ENCODE measurements around the gene ACTRT3. TPM values are rescaled to one million over a fixed set of nuclear protein-coding genes. Genes with fewer than 3 reads are reported as not detected.

The ACTRT3 gene
- total and polyA plus RNA-seq, 12 donors, result 0.15 to 1.1 (median 0.50) TPM

DNA sequence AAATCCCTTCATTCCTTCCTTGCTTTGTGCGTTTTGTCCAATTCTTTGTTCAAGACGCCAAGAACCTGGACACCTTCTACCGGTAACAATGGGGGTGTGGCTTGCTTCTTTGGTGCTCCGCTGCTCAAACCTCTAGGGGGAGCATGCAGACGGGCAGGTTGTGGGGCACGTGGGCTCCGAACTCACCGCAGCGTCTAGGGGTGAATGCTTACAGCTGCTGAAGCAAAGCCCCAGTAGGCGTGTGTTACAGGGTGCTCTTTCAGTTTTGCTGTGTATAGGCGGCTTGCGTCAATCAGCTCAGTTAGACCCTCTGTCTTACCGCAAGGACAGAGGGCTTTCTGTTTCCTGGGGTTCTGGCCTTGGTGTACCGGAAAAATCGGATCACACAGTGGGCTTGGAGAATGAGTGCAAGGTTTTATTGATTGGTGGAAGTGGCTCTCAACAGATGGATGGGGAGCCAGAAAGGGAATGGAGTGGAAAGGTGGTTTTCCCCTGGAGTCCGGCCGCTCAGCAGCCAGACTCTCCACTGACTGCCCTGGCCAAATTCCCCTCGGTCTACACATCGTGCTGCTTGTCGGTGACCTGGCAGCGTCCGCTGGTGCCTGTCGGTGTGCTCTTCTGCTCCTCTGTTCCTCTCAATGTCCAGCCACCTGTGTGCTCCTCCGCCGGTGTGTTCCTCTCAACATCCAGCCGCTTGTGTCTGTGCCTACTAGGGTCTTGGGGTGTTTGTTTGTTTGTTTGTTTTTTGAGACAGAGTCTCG, 44.6 kb upstream of the ACTRT3 start:
- Histone ChIP-seq H3K4me1 (peaks cover 0 to 29% (median 12%) of the 10 kb centered on the region in 9 donors), H3K4me3 (peak overlapping the region in 9 of 10 donors; percentile 8 to 77 (median 66)), H3K36me3 (no peaks in the 10 kb centered on the region), H3K27ac (no peak overlapping the region), H3K27me3 (no peaks in the 10 kb centered on the region), H3K9me3 (peaks cover 0 to 17% (median 4%) of the 10 kb centered on the region in 11 donors)
- TF ChIP-seq, protein P1, sequence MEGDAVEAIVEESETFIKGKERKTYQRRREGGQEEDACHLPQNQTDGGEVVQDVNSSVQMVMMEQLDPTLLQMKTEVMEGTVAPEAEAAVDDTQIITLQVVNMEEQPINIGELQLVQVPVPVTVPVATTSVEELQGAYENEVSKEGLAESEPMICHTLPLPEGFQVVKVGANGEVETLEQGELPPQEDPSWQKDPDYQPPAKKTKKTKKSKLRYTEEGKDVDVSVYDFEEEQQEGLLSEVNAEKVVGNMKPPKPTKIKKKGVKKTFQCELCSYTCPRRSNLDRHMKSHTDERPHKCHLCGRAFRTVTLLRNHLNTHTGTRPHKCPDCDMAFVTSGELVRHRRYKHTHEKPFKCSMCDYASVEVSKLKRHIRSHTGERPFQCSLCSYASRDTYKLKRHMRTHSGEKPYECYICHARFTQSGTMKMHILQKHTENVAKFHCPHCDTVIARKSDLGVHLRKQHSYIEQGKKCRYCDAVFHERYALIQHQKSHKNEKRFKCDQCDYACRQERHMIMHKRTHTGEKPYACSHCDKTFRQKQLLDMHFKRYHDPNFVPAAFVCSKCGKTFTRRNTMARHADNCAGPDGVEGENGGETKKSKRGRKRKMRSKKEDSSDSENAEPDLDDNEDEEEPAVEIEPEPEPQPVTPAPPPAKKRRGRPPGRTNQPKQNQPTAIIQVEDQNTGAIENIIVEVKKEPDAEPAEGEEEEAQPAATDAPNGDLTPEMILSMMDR (IDR thresholded peaks at IDR 0.05), result peak in 3 of 9 donors; percentile 26 to 41 (median 33)
- ATAC-seq (peak in 1 of 8 donors; percentile 6), DNase-seq (no peak)
- 64 to 68% methylated on average over 27 of the region's 27 CpGs for WGBS, 2 donors
- intact Hi-C loops (cut with DNase I), result no loop called here

- H3K27ac ChIP-seq, result no peak overlapping the region
- H3K27me3 ChIP-seq, result no peaks in the 10 kb centered on the region
- peak overlapping the region; percentile 8 to 77 (median 62) for H3K4me3 ChIP-seq
- TF ChIP-seq, protein P1 (IDR thresholded peaks at IDR 0.05), result no peak
- intact Hi-C loops (cut with DNase I), result no loop called here
- peaks cover 0 to 17% (median 4%) of the 10 kb centered on the region in 11 donors for H3K9me3 ChIP-seq
- H3K4me1 ChIP-seq, result peaks cover 0 to 29% (median 12%) of the 10 kb centered on the region in 9 donors
- no peaks in the 10 kb centered on the region for H3K36me3 ChIP-seq
- DNase-seq (no peak), ATAC-seq (no peak)
- 43 to 57% methylated on average over 8 of the region's 8 CpGs for WGBS, 2 donors
Measured at GRCh38 chr3:169813278-169813677, 43.9 kb upstream of the ACTRT3 start.

- Histone ChIP-seq H3K36me3 (no peaks in the 10 kb centered on the region), H3K27ac (peak within 1 kb of the TSS; percentile 7 to 86 (median 74)), H3K27me3 (no peaks in the 10 kb centered on the region), H3K9me3 (peaks cover 0 to 17% (median 4%) of the 10 kb centered on the region in 11 donors), H3K4me3 (peak within 1 kb of the TSS; percentile 33 to 77 (median 63)), H3K4me1 (peaks cover 0 to 29% (median 12%) of the 10 kb centered on the region in 9 donors)
- TF ChIP-seq, protein P1 (IDR thresholded peaks at IDR 0.05), result peak in 1 of 9 donors; percentile 14
- intact Hi-C loops (cut with DNase I), result no loop called here
- peak; percentile 64 to 76 for DNase-seq
- 7 to 8% methylated on average over 53 to 56 of the region's 56 CpGs for WGBS, 2 donors
- peak; percentile 87 to 95 (median 92) for ATAC-seq
Measured at GRCh38 chr3:169812332-169813235, 43.2 kb upstream of the ACTRT3 start, which contains the start of the genes LRRC34 and LRRIQ4. Gene LRRC34 (minus strand): TSS chr3:169812904. CDS start chr3:169812548, 356 bp downstream. Gene LRRIQ4 (plus strand): TSS chr3:169812870. CDS start chr3:169821922, 9,052 bp downstream.

Measured in heart right ventricle (tissue), 16 donors.